HCT116 (cell line): ENCODE results near the gene TSPAN8. TPM values are rescaled to one million over a fixed set of nuclear protein-coding genes. Genes with fewer than 3 reads are reported as not detected.
A peak's percentile ranks its signal among the peaks of the same experiment; 100 is the strongest.

Experiments
- ATAC-seq: fragments of 200-7000 bp; cut with Tn5 transposase; 2 replicates; pipeline ENCODE4 v1.9.1; 2020; ENCODE audit warnings: mild to moderate bottlenecking, moderate library complexity
- Bru-seq: library from RNA; stranded (reverse); fragments of 400-500 nt; gene quantifications from one replicate; lab custom pipeline; 2021; lab: Mats Ljungman, UMichigan
- BruChase-seq, 2 experiments: library from RNA; stranded (reverse); fragments of 400-500 nt; gene quantifications; one replicate each; lab custom pipeline; 2021; lab: Mats Ljungman, UMichigan
- BruUV-seq: library from RNA; stranded (reverse); fragments of 400-500 nt; replicated peaks from 2 replicates; lab custom pipeline; 2021; lab: Mats Ljungman, UMichigan
- CTCF ChIA-PET: fragments of 300-600 bp; sonication (Branson Sonifier 250); formaldehyde crosslinking; loops from one replicate; lab custom pipeline; 2021; ENCODE audit warnings: antibody characterized with exemption; lab: Charles Lee
- POLR2A ChIA-PET: fragments of 300-600, 350-600 bp; sonication (Branson Sonifier 250); formaldehyde crosslinking; loops from one replicate; lab custom pipeline; 2021; ENCODE audit warnings: antibody characterized with exemption; lab: Charles Lee
- RAD21 ChIA-PET, 2 experiments: fragments of 300-600 bp; sonication (Branson Sonifier 250); formaldehyde crosslinking; loops; one replicate each; lab custom pipeline; 2023; ENCODE audit warnings: low total read pairs in 2 of 2; ENCODE audit not compliant: uncharacterized antibody in 2 of 2, unreplicated experiment in 2 of 2, low non-redundant PET in 1 of 2; lab: Charles Lee
- DNase-seq: peaks from one replicate; pipeline ENCODE4 v3.0.0-alpha.2; 2010; ENCODE audit warnings: low read depth, low spot score
- H2AFZ ChIP-seq: fragments of 200-600 bp; shearing (Covaris generic), sonication (generic); 2 replicates; pipeline ENCODE4 v1.6.1; 2017; ENCODE audit warnings: low read depth, mixed run types, mixed read lengths, antibody characterized with exemption, low read length; ENCODE audit not compliant: poor library complexity, severe bottlenecking
- H3K27ac ChIP-seq: 2 replicates; pipeline ENCODE4 v1.5.1; 2012; ENCODE audit warnings: low read depth, low read length
- H3K27me3 ChIP-seq: fragments of 200-600 bp; sonication (generic); 2 replicates; pipeline ENCODE4 v1.6.1; 2016; ENCODE audit warnings: mixed run types, low read length, mixed read lengths; ENCODE audit not compliant: insufficient read depth
- H3K36me3 ChIP-seq, 2 experiments: fragments of 200-500 bp in 1 of 2; fragments of 200-600 bp in 1 of 2; sonication (Bioruptor generic) in 1 of 2; sonication (generic) in 1 of 2; 2 replicates each; pipeline versions ENCODE4 v1.5.1 to v1.6.1; 2014 to 2016; ENCODE audit warnings: low read length in 2 of 2, inconsistent platforms in 1 of 2, mixed read lengths in 1 of 2, mixed run types in 1 of 2; ENCODE audit not compliant: insufficient read depth in 2 of 2, control insufficient read depth in 1 of 2
- H3K4me1 ChIP-seq, 2 experiments: fragments of 200-600 bp in 1 of 2; sonication (generic) in 1 of 2; 2 replicates each; pipeline versions ENCODE4 v1.5.1 to v1.6.1; 2012 to 2017; ENCODE audit warnings: low read length in 2 of 2, inconsistent platforms in 1 of 2, mild to moderate bottlenecking in 1 of 2, mixed read lengths in 1 of 2, mixed run types in 1 of 2, moderate library complexity in 1 of 2; ENCODE audit not compliant: insufficient read depth in 2 of 2, control insufficient read depth in 1 of 2
- H3K4me2 ChIP-seq: fragments of 200-600 bp; sonication (generic); 2 replicates; pipeline ENCODE4 v1.6.1; 2017; ENCODE audit warnings: mixed run types, low read length, mixed read lengths
- H3K4me3 ChIP-seq, 2 experiments: fragments of 200-600 bp in 1 of 2; sonication (generic) in 1 of 2; replicated peaks in 1 of 2; 2 replicates each; pipeline ENCODE4 v1.5.1; 2011 to 2016; ENCODE audit warnings: low read length in 2 of 2, control low read depth in 1 of 2, low read depth in 1 of 2, mild to moderate bottlenecking in 1 of 2, mixed read lengths in 1 of 2, mixed run types in 1 of 2
- H3K79me2 ChIP-seq: fragments of 200-600 bp; sonication (generic); 2 replicates; pipeline ENCODE4 v1.6.1; 2017; ENCODE audit warnings: mild to moderate bottlenecking, mixed run types, low read length, moderate library complexity, mixed read lengths; ENCODE audit not compliant: insufficient read depth
- H3K9ac ChIP-seq: fragments of 200-600 bp; sonication (generic); 2 replicates; pipeline ENCODE4 v1.6.1; 2016; ENCODE audit warnings: low read length, mixed read lengths
- H3K9me2 ChIP-seq: fragments of 200-600 bp; sonication (generic), shearing (Covaris generic); 2 replicates; pipeline ENCODE4 v1.6.1; 2017; ENCODE audit warnings: mixed run types, mild to moderate bottlenecking, moderate library complexity; ENCODE audit not compliant: insufficient read depth
- H3K9me3 ChIP-seq, 2 experiments: fragments of 200-500 bp in 1 of 2; fragments of 200-600 bp in 1 of 2; sonication (Bioruptor generic) in 1 of 2; sonication (generic) in 1 of 2; 2 replicates each; pipeline ENCODE4 v1.6.1; 2014 to 2017; ENCODE audit warnings: low read length in 2 of 2, mixed read lengths in 2 of 2, inconsistent platforms in 1 of 2, low read depth in 1 of 2, mild to moderate bottlenecking in 1 of 2, mixed run types in 1 of 2, moderate library complexity in 1 of 2; ENCODE audit not compliant: control insufficient read depth in 1 of 2, insufficient read depth in 1 of 2
- H4K20me1 ChIP-seq: fragments of 200-600 bp; sonication (generic), shearing (Covaris generic); 2 replicates; pipeline ENCODE4 v1.6.1; 2017; ENCODE audit warnings: mixed run types, mild to moderate bottlenecking, moderate library complexity; ENCODE audit not compliant: insufficient read depth
- CEBPB ChIP-seq: IDR thresholded peaks from 2 replicates; pipeline ENCODE4 v1.6.1; 2012; ENCODE audit warnings: low read depth
- EGR1 ChIP-seq: IDR thresholded peaks from 2 replicates; pipeline ENCODE4 v1.6.1; 2012; ENCODE audit warnings: low read depth
- SP1 ChIP-seq: IDR thresholded peaks from 2 replicates; pipeline ENCODE4 v1.6.1; 2012; ENCODE audit warnings: low read depth
- YY1 ChIP-seq: IDR thresholded peaks from 2 replicates; pipeline ENCODE4 v1.6.1; 2011; ENCODE audit warnings: low read length, low read depth, moderate library complexity, mild to moderate bottlenecking; ENCODE audit not compliant: insufficient replicate concordance; ENCODE audit errors: extremely low read depth
- intact Hi-C: fragments of 100-400 bp; cut with micrococcal nuclease; formaldehyde crosslinking; loops from 2 replicates; pipeline ENCODE4 v1.10.0; 2022
- long read RNA-seq: library from polyadenylated mRNA; unstranded; transcript quantifications from one replicate; pipeline ENCODE4 v2.0.0, GENCODE V29; 2021; ENCODE audit not compliant: unreplicated experiment
- polyA plus RNA-seq: library from polyadenylated mRNA; unstranded; fragments of >200 nt; gene quantifications from 2 replicates; pipeline ENCODE4 v1.2.1, GENCODE V29; 2012; ENCODE audit warnings: missing spikeins
- total RNA-seq: library from RNA; stranded (reverse); gene quantifications from one replicate; pipeline ENCODE4 v1.2.1, GENCODE V29; 2021; ENCODE audit not compliant: unreplicated experiment
- TF ChIP-seq, protein P1 (sequence below): IDR thresholded peaks from 2 replicates; pipeline ENCODE4 v1.6.1; 2011; ENCODE audit warnings: mild to moderate bottlenecking, low read length, moderate library complexity; ENCODE audit not compliant: insufficient replicate concordance; ENCODE audit errors: extremely low read depth

TSPAN8 gene
- total RNA-seq, result 0.76 TPM
- polyA plus RNA-seq, result 0.12 TPM in 1 of 2 replicates, not detected in the other
- percentile 2 among the genes with signal in this experiment for Bru-seq, nascent RNA
- percentile 2 among the genes with signal in this experiment for BruChase-seq, experiment 1, labeled RNA remaining after a 6-hour chase
- BruChase-seq, experiment 2, labeled RNA remaining after a 2-hour chase, result percentile 3 among the genes with signal in this experiment
- long read RNA-seq, result 0 reads

DNA sequence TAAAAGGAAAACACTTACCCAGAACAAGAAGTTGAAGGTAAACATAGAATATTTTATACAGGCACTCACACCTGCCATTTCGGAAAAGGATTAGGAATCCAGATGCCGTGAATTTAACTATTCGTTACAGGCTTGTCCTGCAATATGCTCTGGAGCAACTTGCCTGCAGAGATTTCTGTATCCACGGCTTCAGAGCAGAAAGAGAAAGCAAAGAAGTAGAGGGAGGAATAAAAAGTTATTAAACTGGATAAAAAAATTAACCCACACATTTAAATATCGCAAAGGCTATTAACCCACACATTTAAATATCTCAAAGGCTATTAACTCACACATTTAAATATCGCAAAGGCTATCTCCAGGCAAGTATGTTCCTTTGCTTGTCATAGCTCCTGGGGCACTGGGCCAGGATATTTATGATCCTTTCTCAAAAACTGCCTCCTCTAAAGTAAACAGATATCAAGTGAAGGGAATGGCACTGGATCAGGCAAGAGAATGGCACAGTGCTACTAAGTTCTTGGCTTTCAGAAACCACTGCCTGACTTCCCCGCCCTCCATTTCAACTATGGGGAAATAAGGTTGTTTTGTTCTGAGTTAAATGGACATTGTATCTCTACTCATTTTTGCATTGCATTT lies at the start of gene TSPAN8:
Gene TSPAN8 (minus strand): TSS at position 399 of the 633 bp plus-strand sequence. CDS start 321 bp downstream, at position 78.
- Histone ChIP-seq H4K20me1 (no peaks in the 10 kb centered on the region), H3K36me3 (no peaks in the 10 kb centered on the region), H3K9ac (no peak within 1 kb of the TSS), H3K27me3 (no peaks in the 10 kb centered on the region), H3K79me2 (no peaks in the 10 kb centered on the region), H3K9me3 (no peaks in the 10 kb centered on the region), H3K4me1 (no peaks in the 10 kb centered on the region), H3K27ac (no peak within 1 kb of the TSS), H3K9me2 (no peaks in the 10 kb centered on the region), H3K4me2 (no peak within 1 kb of the TSS; the same call in 1 of the 2 replicates), H3K4me3 (no peak within 1 kb of the TSS), H2AFZ (no peak within 1 kb of the TSS)
- no peak for TF ChIP-seq SP1
- no peak for TF ChIP-seq YY1
- no peak for TF ChIP-seq EGR1
- TF ChIP-seq, protein P1, sequence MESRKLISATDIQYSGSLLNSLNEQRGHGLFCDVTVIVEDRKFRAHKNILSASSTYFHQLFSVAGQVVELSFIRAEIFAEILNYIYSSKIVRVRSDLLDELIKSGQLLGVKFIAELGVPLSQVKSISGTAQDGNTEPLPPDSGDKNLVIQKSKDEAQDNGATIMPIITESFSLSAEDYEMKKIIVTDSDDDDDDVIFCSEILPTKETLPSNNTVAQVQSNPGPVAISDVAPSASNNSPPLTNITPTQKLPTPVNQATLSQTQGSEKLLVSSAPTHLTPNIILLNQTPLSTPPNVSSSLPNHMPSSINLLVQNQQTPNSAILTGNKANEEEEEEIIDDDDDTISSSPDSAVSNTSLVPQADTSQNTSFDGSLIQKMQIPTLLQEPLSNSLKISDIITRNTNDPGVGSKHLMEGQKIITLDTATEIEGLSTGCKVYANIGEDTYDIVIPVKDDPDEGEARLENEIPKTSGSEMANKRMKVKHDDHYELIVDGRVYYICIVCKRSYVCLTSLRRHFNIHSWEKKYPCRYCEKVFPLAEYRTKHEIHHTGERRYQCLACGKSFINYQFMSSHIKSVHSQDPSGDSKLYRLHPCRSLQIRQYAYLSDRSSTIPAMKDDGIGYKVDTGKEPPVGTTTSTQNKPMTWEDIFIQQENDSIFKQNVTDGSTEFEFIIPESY, result no peak
- TF ChIP-seq CEBPB, result no peak
- ChIA-PET CTCF (no interaction called here), RAD21 (no interaction called here), POLR2A (no interaction called here)
- ATAC-seq, result no peak
- no peak for DNase-seq
- intact Hi-C loops, result no loop called here
- no TSS peak for BruUV-seq
